ENCODE data around the gene MEGF11. TPM values are rescaled to one million over a fixed set of nuclear protein-coding genes. Genes with fewer than 3 reads are reported as not detected.

The MEGF11 gene
- total RNA-seq, 1 donor from 2014 or later = not detected

DNA sequence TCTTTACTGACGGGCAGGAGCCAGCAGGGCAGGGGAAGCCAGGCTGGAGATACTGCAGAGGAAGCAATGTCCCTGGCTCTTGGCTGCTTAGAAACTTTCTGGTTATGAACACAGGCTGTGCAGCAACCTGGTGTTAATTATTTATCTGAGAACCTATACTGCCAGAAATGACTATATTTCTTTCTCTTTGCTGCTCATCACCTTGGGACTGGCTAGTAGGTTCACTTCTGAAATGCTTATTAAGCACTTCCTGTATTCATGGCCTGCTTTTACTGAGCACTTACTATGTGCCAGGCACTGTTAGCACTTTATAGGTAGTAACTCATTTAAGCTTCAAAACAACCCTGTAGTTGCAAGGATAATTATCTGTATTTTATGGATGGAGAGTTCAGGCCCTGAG lies 326.7 kb downstream of the MEGF11 start:
- DNase-seq (ENCODE audit: low read depth) = no peak
- TF ChIP-seq, protein P1, sequence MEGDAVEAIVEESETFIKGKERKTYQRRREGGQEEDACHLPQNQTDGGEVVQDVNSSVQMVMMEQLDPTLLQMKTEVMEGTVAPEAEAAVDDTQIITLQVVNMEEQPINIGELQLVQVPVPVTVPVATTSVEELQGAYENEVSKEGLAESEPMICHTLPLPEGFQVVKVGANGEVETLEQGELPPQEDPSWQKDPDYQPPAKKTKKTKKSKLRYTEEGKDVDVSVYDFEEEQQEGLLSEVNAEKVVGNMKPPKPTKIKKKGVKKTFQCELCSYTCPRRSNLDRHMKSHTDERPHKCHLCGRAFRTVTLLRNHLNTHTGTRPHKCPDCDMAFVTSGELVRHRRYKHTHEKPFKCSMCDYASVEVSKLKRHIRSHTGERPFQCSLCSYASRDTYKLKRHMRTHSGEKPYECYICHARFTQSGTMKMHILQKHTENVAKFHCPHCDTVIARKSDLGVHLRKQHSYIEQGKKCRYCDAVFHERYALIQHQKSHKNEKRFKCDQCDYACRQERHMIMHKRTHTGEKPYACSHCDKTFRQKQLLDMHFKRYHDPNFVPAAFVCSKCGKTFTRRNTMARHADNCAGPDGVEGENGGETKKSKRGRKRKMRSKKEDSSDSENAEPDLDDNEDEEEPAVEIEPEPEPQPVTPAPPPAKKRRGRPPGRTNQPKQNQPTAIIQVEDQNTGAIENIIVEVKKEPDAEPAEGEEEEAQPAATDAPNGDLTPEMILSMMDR (IDR thresholded peaks at IDR 0.05; ENCODE audit: insufficient read depth, low read length, severe bottlenecking) = no peak
- FAIRE-seq = no peak
- Histone ChIP-seq H3K4me3 (ENCODE audit: low read depth, low read length) (no peak overlapping the region), H3K36me3 (ENCODE audit: control insufficient read depth, insufficient read depth, low read length) (no peaks in the 10 kb centered on the region), H3K27me3 (ENCODE audit: control insufficient read depth, insufficient read depth, low read length) (no peaks in the 10 kb centered on the region)

DNA sequence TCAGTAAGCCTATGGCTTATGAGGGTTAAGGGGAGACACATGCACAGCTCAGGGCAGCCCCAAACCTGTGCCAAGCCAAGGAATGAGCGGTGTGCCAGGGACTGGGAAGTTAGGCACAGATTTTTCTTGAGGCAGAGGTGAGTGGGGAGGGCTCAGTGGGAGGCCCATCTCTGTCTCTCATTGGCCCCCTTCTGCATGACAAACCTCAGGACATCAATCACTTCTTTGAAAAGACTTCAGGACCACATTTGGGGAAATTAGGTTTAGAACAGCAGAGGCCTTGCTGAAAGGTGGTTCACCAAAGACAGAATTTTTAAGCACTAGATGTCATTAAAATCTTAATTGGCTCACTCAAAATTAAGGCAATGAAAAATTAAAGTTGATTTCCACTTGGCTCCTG lies 327.1 kb downstream of the MEGF11 start:
- Histone ChIP-seq H3K36me3 (ENCODE audit: control insufficient read depth, insufficient read depth, low read length) (no peaks in the 10 kb centered on the region), H3K4me3 (ENCODE audit: low read depth, low read length) (no peak overlapping the region), H3K27me3 (ENCODE audit: control insufficient read depth, insufficient read depth, low read length) (no peaks in the 10 kb centered on the region)
- DNase-seq (ENCODE audit: low read depth) (no peak), FAIRE-seq (no peak)
- TF ChIP-seq, protein P1 (IDR thresholded peaks at IDR 0.05; ENCODE audit: insufficient read depth, low read length, severe bottlenecking) = no peak

DNA sequence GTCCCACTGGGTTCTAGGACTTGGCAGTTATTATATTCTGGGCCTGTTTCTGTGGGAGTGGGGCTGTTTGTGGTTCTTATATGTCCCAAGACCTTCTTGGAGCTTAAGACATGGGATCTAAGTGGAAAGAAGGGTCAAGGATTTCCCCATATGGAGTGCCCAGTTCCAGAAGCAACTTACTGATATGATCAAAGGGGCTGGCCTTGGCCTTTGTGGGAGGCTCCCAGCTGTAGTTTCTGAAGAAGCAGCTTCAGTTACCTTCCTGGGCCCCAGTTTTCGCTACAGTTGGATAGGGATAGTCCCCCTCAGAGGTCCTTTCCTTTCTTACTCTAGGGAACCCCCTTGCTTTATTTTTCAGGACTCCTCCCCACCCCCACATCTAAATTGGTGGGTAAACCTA lies 328.2 kb downstream of the MEGF11 start:
- no peak for FAIRE-seq
- Histone ChIP-seq H3K27me3 (ENCODE audit: control insufficient read depth, insufficient read depth, low read length) (no peaks in the 10 kb centered on the region), H3K4me3 (ENCODE audit: low read depth, low read length) (no peak overlapping the region), H3K36me3 (ENCODE audit: control insufficient read depth, insufficient read depth, low read length) (no peaks in the 10 kb centered on the region)
- DNase-seq (ENCODE audit: low read depth) = no peak
- TF ChIP-seq, protein P1 (IDR thresholded peaks at IDR 0.05; ENCODE audit: insufficient read depth, low read length, severe bottlenecking) = no peak

DNA sequence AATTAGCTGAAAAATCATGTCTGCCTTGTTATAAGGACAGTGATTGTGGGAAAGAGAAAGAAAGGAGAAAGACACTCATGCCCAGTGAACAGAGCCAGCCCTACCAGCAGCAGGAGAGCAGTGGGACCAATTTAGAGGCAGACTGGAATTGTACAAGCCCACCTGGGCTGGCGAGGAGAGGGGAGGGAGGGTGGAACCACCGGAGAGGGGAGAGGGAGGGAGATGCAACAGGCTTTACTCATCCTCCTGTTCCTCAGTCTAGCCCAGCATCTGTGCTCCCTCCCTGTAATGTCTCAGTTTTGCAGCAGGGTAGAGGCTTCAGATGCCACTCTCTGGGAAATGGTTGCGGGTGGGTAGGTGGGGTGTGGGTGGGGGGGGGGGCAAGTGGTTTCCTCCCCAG lies 329.5 kb downstream of the MEGF11 start:
- Histone ChIP-seq H3K36me3 (ENCODE audit: control insufficient read depth, insufficient read depth, low read length) (no peaks in the 10 kb centered on the region), H3K27me3 (ENCODE audit: control insufficient read depth, insufficient read depth, low read length) (no peaks in the 10 kb centered on the region), H3K4me3 (ENCODE audit: low read depth, low read length) (no peak overlapping the region)
- FAIRE-seq (no peak), DNase-seq (ENCODE audit: low read depth) (no peak)
- TF ChIP-seq, protein P1 (IDR thresholded peaks at IDR 0.05; ENCODE audit: insufficient read depth, low read length, severe bottlenecking) = no peak

DNA sequence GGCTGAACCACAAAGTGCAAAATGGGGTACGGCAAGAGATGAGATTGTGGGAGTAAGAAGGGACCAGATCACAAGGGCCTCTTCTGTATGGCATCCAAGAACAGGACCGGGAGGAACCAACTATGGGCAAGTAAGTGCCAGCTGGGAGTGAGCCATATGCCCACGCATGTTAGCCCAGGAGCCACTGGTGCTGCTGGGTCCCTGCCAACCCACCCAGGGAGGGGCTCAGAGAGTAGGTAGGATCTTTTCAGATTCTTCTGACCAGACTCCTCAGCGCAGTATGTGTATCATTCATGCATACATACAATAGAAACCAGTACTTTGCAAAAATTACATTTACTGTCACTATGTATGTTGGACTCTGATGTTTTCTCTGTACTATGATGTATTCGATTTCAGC lies 330.3 kb downstream of the MEGF11 start:
- Histone ChIP-seq H3K4me3 (ENCODE audit: low read depth, low read length) (no peak overlapping the region), H3K27me3 (ENCODE audit: control insufficient read depth, insufficient read depth, low read length) (no peaks in the 10 kb centered on the region), H3K36me3 (ENCODE audit: control insufficient read depth, insufficient read depth, low read length) (no peaks in the 10 kb centered on the region)
- no peak for DNase-seq (ENCODE audit: low read depth)
- FAIRE-seq = no peak
- TF ChIP-seq, protein P1 (IDR thresholded peaks at IDR 0.05; ENCODE audit: insufficient read depth, low read length, severe bottlenecking) = no peak

DNA sequence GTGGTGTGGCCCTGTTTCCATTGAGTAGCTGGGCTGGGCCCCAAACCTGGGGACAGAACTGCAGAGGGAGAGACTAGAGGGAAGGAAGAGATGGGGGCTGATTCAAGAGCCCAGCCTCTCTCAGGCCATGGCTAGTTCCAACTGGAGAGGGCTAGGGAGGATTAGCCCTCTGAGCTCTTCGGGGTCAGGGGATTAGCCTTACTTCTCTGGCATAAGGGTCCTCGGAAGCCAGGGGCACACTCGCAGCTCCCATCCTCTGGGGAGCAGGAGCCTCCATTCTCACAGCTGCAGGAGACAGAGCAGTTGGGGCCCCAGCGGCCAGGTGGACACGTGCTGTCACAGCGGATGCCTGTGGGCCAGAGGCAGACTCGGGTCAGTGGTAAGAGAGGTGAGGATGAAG lies 330.9 kb downstream of the MEGF11 start:
- FAIRE-seq = no peak
- no peaks in the 10 kb centered on the region for H3K36me3 ChIP-seq (ENCODE audit: control insufficient read depth, insufficient read depth, low read length)
- no peak overlapping the region for H3K4me3 ChIP-seq (ENCODE audit: low read depth, low read length)
- TF ChIP-seq, protein P1 (IDR thresholded peaks at IDR 0.05; ENCODE audit: insufficient read depth, low read length, severe bottlenecking) = no peak
- no peaks in the 10 kb centered on the region for H3K27me3 ChIP-seq (ENCODE audit: control insufficient read depth, insufficient read depth, low read length)
- DNase-seq (ENCODE audit: low read depth) = no peak
